H9 (cell line): ENCODE results near the gene PPRC1. TPM values are rescaled to one million over a fixed set of nuclear protein-coding genes. Genes with fewer than 3 reads are reported as not detected.

Experiments
- DNase-seq: peaks from one replicate; pipeline ENCODE4 v3.0.0-alpha.2; 2017
- H2AFZ ChIP-seq: one replicate; pipeline ENCODE4 v1.6.1; 2013; ENCODE audit warnings: mild to moderate bottlenecking, low read length, control low read depth, moderate library complexity
- H2AK5ac ChIP-seq: 2 replicates; pipeline ENCODE4 v1.6.1; 2013; ENCODE audit warnings: low read length, control low read depth, mixed read lengths; ENCODE audit not compliant: insufficient read length
- H2BK120ac ChIP-seq: one replicate; pipeline ENCODE4 v1.6.1; 2013; ENCODE audit warnings: low read depth, mild to moderate bottlenecking, low read length, control low read depth, inconsistent platforms; ENCODE audit not compliant: poor library complexity, severe bottlenecking
- H2BK12ac ChIP-seq: 2 replicates; pipeline ENCODE4 v1.6.1; 2013; ENCODE audit warnings: low read length, control low read depth, mixed read lengths, low read depth; ENCODE audit not compliant: insufficient read length
- H2BK15ac ChIP-seq: 2 replicates; pipeline ENCODE4 v1.6.1; 2013; ENCODE audit warnings: low read depth, low read length, control low read depth
- H2BK20ac ChIP-seq: one replicate; pipeline ENCODE4 v1.6.1; 2013; ENCODE audit warnings: low read depth, mild to moderate bottlenecking, low read length, control low read depth, inconsistent platforms; ENCODE audit not compliant: poor library complexity, severe bottlenecking
- H2BK5ac ChIP-seq: 2 replicates; pipeline ENCODE4 v1.6.1; 2013; ENCODE audit warnings: low read length, control low read depth, mixed read lengths; ENCODE audit not compliant: insufficient read length
- H3K14ac ChIP-seq: 2 replicates; pipeline ENCODE4 v1.6.1; 2013; ENCODE audit warnings: low read length, control low read depth; ENCODE audit not compliant: insufficient read depth
- H3K18ac ChIP-seq: 2 replicates; pipeline ENCODE4 v1.6.1; 2013; ENCODE audit warnings: low read depth, mild to moderate bottlenecking, mixed read lengths, low read length, control low read depth; ENCODE audit not compliant: insufficient read length
- H3K23ac ChIP-seq: 2 replicates; pipeline ENCODE4 v1.6.1; 2013; ENCODE audit warnings: low read length, control low read depth, mixed read lengths, low read depth; ENCODE audit not compliant: insufficient read length
- H3K23me2 ChIP-seq: 2 replicates; pipeline ENCODE4 v1.6.1; 2013; ENCODE audit warnings: low read depth, mild to moderate bottlenecking, mixed read lengths, low read length, control low read depth; ENCODE audit not compliant: insufficient read length, poor library complexity, severe bottlenecking
- H3K27ac ChIP-seq: 2 replicates; pipeline ENCODE4 v1.5.1; 2013; ENCODE audit warnings: low read length, control low read depth, mixed read lengths, low read depth; ENCODE audit not compliant: insufficient read length
- H3K27me3 ChIP-seq: 2 replicates; pipeline ENCODE4 v1.6.1; 2013; ENCODE audit warnings: low read length, control low read depth, inconsistent platforms; ENCODE audit not compliant: insufficient read depth
- H3K4ac ChIP-seq: 2 replicates; pipeline ENCODE4 v1.6.1; 2013; ENCODE audit warnings: low read depth, mild to moderate bottlenecking, control low read depth, inconsistent platforms, low read length, moderate library complexity
- H3K4me1 ChIP-seq: 2 replicates; pipeline ENCODE4 v1.6.1; 2013; ENCODE audit warnings: low read length, control low read depth, inconsistent platforms; ENCODE audit not compliant: insufficient read depth
- H3K4me2 ChIP-seq: 2 replicates; pipeline ENCODE4 v1.6.1; 2013; ENCODE audit warnings: low read length, control low read depth, mixed read lengths; ENCODE audit not compliant: insufficient read length, insufficient read depth
- H3K56ac ChIP-seq: 2 replicates; pipeline ENCODE4 v1.6.1; 2013; ENCODE audit warnings: low read depth, mild to moderate bottlenecking, mixed read lengths, low read length, control low read depth; ENCODE audit not compliant: insufficient read length
- H3K79me1 ChIP-seq: 2 replicates; pipeline ENCODE4 v1.6.1; 2013; ENCODE audit warnings: low read depth, mild to moderate bottlenecking, moderate library complexity, low read length, control low read depth, inconsistent platforms; ENCODE audit not compliant: insufficient read depth, poor library complexity, severe bottlenecking
- H3K79me2 ChIP-seq: 2 replicates; pipeline ENCODE4 v1.6.1; 2013; ENCODE audit warnings: low read length, control low read depth, inconsistent platforms; ENCODE audit not compliant: insufficient read depth
- H3K9ac ChIP-seq: 2 replicates; pipeline ENCODE4 v1.6.1; 2013; ENCODE audit warnings: low read length, control low read depth, mixed read lengths; ENCODE audit not compliant: insufficient read length; ENCODE audit errors: extremely low read depth
- H3K9me3 ChIP-seq: one replicate; pipeline ENCODE4 v1.6.1; 2013; ENCODE audit warnings: low read depth, low read length, inconsistent platforms; ENCODE audit not compliant: control insufficient read depth
- H3T11ph ChIP-seq: one replicate; pipeline ENCODE4 v1.6.1; 2013; ENCODE audit warnings: mild to moderate bottlenecking, low read length, control low read depth, inconsistent platforms
- H4K20me1 ChIP-seq: one replicate; pipeline ENCODE4 v1.6.1; 2013; ENCODE audit not compliant: control insufficient read depth, insufficient read length, insufficient read depth
- H4K5ac ChIP-seq: 2 replicates; pipeline ENCODE4 v1.6.1; 2013; ENCODE audit warnings: low read depth, mild to moderate bottlenecking, mixed read lengths, low read length, control low read depth; ENCODE audit not compliant: insufficient read length
- H4K8ac ChIP-seq: replicated peaks from 2 replicates; pipeline ENCODE4 v1.6.1; 2013; ENCODE audit warnings: low read length, control low read depth, mixed read lengths, low read depth; ENCODE audit not compliant: insufficient read length
- H4K91ac ChIP-seq: 2 replicates; pipeline ENCODE4 v1.6.1; 2013; ENCODE audit warnings: low read depth, mild to moderate bottlenecking, moderate library complexity, mixed read lengths, low read length, control low read depth; ENCODE audit not compliant: insufficient read length
- H3K27ac Mint-ChIP-seq, 3 experiments: 2 replicates in 2 of 3; 3 replicates in 1 of 3; pipeline ENCODE4 v1.8.0; 2020 to 2021; ENCODE audit warnings: mixed read lengths in 3 of 3, mild to moderate bottlenecking in 1 of 3, moderate library complexity in 1 of 3
- H3K27me3 Mint-ChIP-seq: 2 replicates; pipeline ENCODE4 v1.8.0; 2021; ENCODE audit warnings: low read depth, mild to moderate bottlenecking, moderate library complexity, mixed read lengths
- H3K36me3 Mint-ChIP-seq, 3 experiments: 2 replicates in 2 of 3; 3 replicates in 1 of 3; pipeline ENCODE4 v1.8.0; 2020 to 2021; ENCODE audit warnings: low read depth in 3 of 3, mixed read lengths in 3 of 3; ENCODE audit not compliant: insufficient read depth in 1 of 3
- H3K4me1 Mint-ChIP-seq, 2 experiments: 2 replicates each; pipeline ENCODE4 v1.8.0; 2020; ENCODE audit warnings: mixed read lengths in 2 of 2
- H3K4me3 Mint-ChIP-seq, 2 experiments: 2 replicates in 1 of 2; 3 replicates in 1 of 2; pipeline ENCODE4 v1.8.0; 2020 to 2021; ENCODE audit warnings: mild to moderate bottlenecking in 2 of 2, mixed read lengths in 2 of 2, moderate library complexity in 1 of 2
- H3K9me3 Mint-ChIP-seq, 2 experiments: 2 replicates in 1 of 2; 3 replicates in 1 of 2; pipeline ENCODE4 v1.8.0; 2020; ENCODE audit warnings: mild to moderate bottlenecking in 2 of 2, mixed read lengths in 2 of 2, moderate library complexity in 1 of 2
- WGBS: extraction: QIAGEN DNeasy Blood & Tissue Kit; methylation state at CpG from one replicate; pipeline ENCODE4 v1.1.7; 2013; ENCODE audit warnings: missing lambda C conversion rate, low lambda C conversion rate, mixed read lengths; ENCODE audit not compliant: insufficient read length; ENCODE audit errors: extremely low coverage; 5-methylcytosine and 5-hydroxymethylcytosine counted together
- total RNA-seq: library from RNA; stranded (reverse); gene quantifications from 2 replicates; pipeline ENCODE4 v1.2.1, GENCODE V29; 2021
- TF ChIP-seq, protein P1 (sequence below): fragments of 200-600 bp; sonication (generic); conservative IDR thresholded peaks from 3 replicates; pipeline ENCODE4 v1.8.0; 2021; ENCODE audit warnings: antibody characterized with exemption, mild to moderate bottlenecking

Gene PPRC1
- total RNA-seq, 1 experiment from 2014 or later, result 121 TPM

- TF ChIP-seq, protein P1, sequence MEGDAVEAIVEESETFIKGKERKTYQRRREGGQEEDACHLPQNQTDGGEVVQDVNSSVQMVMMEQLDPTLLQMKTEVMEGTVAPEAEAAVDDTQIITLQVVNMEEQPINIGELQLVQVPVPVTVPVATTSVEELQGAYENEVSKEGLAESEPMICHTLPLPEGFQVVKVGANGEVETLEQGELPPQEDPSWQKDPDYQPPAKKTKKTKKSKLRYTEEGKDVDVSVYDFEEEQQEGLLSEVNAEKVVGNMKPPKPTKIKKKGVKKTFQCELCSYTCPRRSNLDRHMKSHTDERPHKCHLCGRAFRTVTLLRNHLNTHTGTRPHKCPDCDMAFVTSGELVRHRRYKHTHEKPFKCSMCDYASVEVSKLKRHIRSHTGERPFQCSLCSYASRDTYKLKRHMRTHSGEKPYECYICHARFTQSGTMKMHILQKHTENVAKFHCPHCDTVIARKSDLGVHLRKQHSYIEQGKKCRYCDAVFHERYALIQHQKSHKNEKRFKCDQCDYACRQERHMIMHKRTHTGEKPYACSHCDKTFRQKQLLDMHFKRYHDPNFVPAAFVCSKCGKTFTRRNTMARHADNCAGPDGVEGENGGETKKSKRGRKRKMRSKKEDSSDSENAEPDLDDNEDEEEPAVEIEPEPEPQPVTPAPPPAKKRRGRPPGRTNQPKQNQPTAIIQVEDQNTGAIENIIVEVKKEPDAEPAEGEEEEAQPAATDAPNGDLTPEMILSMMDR, result no peak
- no peak overlapping the region for H2AK5ac ChIP-seq
- Mint-ChIP-seq H3K27me3 (peaks cover 3% of the 10 kb centered on the region; the same call in 1 of the 2 replicates), H3K9me3 (no peaks in the 10 kb centered on the region; a peak in 1 of 5 replicates), H3K4me1 (peaks cover 12 to 21% of the 10 kb centered on the region in 2 experiments), H3K4me3 (no peak overlapping the region), H3K27ac (0 out of 7 replicates have a peak overlapping the region, but pooled peaks of 1 of the 3 experiments have one; percentile 13), H3K36me3 (peaks cover 77 to 99% (median 90%) of the 10 kb centered on the region in 3 experiments)
- no peak overlapping the region for H2AFZ ChIP-seq
- H3K9ac ChIP-seq, result no peak overlapping the region
- no CpG with 5 or more reads among the region's 5 CpGs for WGBS
- H3K56ac ChIP-seq, result no peak overlapping the region
- no peak overlapping the region for H3K18ac ChIP-seq
- no peak overlapping the region for H4K91ac ChIP-seq
- H3K4me1 ChIP-seq, result no peaks in the 10 kb centered on the region; the same call in 1 of the 2 replicates
- no peaks in the 10 kb centered on the region for H3K23me2 ChIP-seq
- H2BK15ac ChIP-seq, result no peak overlapping the region
- H4K5ac ChIP-seq, result no peak overlapping the region
- H2BK5ac ChIP-seq, result no peak overlapping the region
- H3K79me1 ChIP-seq, result peaks cover 7% of the 10 kb centered on the region
- peaks cover 15% of the 10 kb centered on the region; the same call in 1 of the 2 replicates for H3K79me2 ChIP-seq
- no peak overlapping the region for H3K27ac ChIP-seq
- no peak overlapping the region for H4K8ac ChIP-seq
- DNase-seq, result no peak
- H3K9me3 ChIP-seq, result no peaks in the 10 kb centered on the region
- no peaks in the 10 kb centered on the region for H4K20me1 ChIP-seq
- H3K27me3 ChIP-seq, result no peaks in the 10 kb centered on the region
- H2BK20ac ChIP-seq, result no peak overlapping the region
- no peak overlapping the region for H2BK12ac ChIP-seq
- no peak overlapping the region for H2BK120ac ChIP-seq
- no peak overlapping the region for H3K23ac ChIP-seq
- H3K4ac ChIP-seq, result no peak overlapping the region
- H3K4me2 ChIP-seq, result no peak overlapping the region
- H3T11ph ChIP-seq, result no peak overlapping the region
- H3K14ac ChIP-seq, result no peak overlapping the region
Measured at GRCh38 chr10:102159051-102159597, 26.3 kb downstream of the PPRC1 start.
